Coronary artery (tissue), 2 donors: ENCODE data around the gene TMEM214.
"Not testable (repeated sequence)": the region's sequence is repeated elsewhere in the genome, so short reads cannot be mapped to it uniquely, and the experiment has no call there.

Experiments used
- DNase-seq: peaks from one replicate; pipeline ENCODE4 v3.0.0-alpha.2; 2017; ENCODE audit warnings: low spot score
- H3K27ac ChIP-seq, 2 donors: fragments of 200-600 bp; sonication (generic); one replicate each; pipeline ENCODE4 v1.5.1; 2016 to 2019
- H3K4me3 ChIP-seq: fragments of 200-600 bp; sonication (generic); 2 replicates; pipeline ENCODE4 v1.5.1; 2016; ENCODE audit warnings: mild to moderate bottlenecking, moderate library complexity
- TF ChIP-seq, protein P1 (sequence below): fragments of 200-600 bp; sonication (generic); IDR thresholded peaks from one replicate; pipeline ENCODE4 v1.5.1; 2019; ENCODE audit warnings: antibody characterized with exemption

Gene TMEM214

DNA sequence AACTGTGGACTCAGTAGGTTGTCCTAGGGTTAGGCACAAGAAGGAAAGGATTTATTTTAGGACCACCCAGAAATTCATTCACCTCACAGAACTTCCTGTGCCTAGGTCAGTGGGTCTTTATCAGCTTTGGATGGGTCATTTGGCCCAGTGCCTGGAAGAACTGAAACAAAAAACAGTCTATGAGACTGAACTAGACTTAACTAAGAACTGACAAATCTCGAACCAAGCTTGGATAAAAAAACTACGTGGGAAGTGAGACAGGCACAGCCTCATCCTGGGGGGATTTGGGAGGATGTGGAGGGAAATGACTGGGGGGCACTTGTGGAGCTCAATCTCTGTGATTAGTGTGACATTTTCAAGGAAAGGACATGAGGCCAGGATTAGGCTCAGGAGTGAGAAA is 41.0 kb downstream of the TMEM214 start:
- Histone ChIP-seq H3K4me3 (no peak overlapping the region), H3K27ac (peak overlapping the region; percentile 96 to 97)
- TF ChIP-seq, protein P1, sequence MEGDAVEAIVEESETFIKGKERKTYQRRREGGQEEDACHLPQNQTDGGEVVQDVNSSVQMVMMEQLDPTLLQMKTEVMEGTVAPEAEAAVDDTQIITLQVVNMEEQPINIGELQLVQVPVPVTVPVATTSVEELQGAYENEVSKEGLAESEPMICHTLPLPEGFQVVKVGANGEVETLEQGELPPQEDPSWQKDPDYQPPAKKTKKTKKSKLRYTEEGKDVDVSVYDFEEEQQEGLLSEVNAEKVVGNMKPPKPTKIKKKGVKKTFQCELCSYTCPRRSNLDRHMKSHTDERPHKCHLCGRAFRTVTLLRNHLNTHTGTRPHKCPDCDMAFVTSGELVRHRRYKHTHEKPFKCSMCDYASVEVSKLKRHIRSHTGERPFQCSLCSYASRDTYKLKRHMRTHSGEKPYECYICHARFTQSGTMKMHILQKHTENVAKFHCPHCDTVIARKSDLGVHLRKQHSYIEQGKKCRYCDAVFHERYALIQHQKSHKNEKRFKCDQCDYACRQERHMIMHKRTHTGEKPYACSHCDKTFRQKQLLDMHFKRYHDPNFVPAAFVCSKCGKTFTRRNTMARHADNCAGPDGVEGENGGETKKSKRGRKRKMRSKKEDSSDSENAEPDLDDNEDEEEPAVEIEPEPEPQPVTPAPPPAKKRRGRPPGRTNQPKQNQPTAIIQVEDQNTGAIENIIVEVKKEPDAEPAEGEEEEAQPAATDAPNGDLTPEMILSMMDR, result no peak
- no peak for DNase-seq

DNA sequence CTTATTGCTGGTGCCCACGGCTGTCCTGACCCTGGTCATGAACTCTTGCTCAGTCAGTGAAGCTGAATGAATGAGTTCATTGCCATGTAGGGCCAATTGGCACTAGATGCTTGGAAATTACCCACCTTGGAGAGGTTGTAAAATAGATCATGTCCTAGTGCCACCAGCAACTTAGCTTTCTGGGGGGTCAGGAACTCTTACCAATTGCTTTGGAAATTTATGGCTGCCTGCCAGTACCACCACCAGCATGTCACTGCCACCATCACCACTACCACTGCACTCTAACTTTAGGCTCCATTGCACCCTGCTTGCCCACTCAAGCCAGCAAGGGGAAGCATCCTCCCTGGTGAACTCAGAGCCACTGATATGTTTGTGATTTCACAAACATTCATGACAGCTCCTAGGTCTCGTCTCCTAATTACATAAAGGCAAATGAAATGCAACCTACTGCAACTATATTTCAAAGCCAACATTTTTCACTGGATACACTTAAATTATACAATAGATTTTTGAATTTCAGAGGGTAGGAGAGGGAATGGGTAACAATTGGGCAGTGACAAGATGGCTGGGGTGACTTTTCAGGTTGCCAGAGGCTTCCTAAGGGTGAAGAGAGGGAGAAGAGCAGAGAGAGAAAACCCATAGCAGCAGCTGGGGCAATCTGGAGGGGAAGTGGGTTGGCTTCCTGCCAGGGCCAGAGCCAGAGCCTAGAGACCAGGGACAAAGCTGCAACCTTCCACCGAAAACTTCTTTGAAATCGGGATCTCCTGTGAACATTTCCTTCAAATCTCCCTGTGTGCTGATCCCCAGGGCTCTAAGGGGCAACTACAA is 42.2 kb downstream of the TMEM214 start:
- DNase-seq, result no peak

DNA sequence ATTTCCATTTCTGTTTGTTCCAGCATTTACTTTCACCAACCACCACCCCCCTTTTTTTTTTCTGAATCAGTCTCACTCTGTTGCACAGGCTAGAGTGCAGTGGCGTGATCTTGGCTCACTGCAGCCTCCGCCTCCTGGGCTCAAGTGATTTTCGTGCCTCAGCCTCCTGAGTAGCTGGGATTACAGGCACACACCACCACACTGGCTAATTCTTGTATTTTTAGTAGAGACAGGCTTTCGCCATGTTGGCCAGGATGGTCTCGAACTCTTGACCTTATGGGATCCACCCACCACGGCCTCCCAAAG is 42.8 kb downstream of the TMEM214 start:
- not testable (repeated sequence) for DNase-seq, H3K4me3 ChIP-seq
- peak overlapping the region; percentile 96 to 97 for H3K27ac ChIP-seq

More for the DNA sequence above, 42.2 kb downstream of the TMEM214 start:
- Histone ChIP-seq H3K4me3 (no peak overlapping the region), H3K27ac (peak overlapping the region; percentile 96 to 97)
- TF ChIP-seq, protein P1, result no peak

DNA sequence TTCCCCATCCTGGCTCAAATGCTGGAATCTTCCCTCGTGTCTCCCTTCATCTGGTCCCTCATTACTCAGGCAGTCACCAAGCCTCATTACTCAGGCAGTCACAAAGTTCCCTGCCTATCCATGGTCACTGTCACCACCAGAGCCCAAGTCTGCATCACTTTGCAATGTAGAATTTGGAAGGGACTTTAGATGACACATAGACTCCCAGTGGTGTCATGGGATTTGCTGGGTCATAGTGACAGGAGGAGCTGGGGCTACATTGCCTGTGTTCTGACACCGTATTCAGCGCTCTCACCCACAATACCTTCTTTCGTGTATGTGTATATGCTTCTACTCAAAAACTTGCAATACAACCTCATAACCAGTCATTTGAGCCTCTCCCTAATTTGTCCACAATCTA is 43.6 kb downstream of the TMEM214 start:
- H3K27ac ChIP-seq, result peak overlapping the region; percentile 96 to 97
- DNase-seq, result no peak
- H3K4me3 ChIP-seq, result no peak overlapping the region
- TF ChIP-seq, protein P1, result no peak

DNA sequence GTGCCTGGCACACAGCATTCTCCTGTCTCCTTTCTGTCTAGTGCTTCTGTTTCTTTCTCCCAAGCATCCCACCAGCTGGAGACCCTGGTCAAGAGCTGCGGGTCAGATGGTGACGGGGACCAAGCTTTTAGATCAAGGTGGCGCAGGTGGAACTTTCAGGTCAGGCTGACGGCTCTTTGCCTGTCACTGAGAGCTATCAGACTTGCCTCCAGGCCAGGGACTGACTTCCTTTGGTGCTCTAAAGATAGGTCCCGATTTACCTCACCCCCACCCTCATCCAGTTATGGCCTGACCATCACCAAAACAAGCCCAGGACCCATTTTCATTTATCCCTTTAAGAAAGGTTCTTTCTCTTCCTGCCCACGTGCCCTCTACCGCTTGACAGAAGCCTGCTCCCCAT is 44.5 kb downstream of the TMEM214 start:
- no peak for DNase-seq
- TF ChIP-seq, protein P1, result no peak
- Histone ChIP-seq H3K27ac (peak overlapping the region; percentile 95 to 96), H3K4me3 (no peak overlapping the region)

DNA sequence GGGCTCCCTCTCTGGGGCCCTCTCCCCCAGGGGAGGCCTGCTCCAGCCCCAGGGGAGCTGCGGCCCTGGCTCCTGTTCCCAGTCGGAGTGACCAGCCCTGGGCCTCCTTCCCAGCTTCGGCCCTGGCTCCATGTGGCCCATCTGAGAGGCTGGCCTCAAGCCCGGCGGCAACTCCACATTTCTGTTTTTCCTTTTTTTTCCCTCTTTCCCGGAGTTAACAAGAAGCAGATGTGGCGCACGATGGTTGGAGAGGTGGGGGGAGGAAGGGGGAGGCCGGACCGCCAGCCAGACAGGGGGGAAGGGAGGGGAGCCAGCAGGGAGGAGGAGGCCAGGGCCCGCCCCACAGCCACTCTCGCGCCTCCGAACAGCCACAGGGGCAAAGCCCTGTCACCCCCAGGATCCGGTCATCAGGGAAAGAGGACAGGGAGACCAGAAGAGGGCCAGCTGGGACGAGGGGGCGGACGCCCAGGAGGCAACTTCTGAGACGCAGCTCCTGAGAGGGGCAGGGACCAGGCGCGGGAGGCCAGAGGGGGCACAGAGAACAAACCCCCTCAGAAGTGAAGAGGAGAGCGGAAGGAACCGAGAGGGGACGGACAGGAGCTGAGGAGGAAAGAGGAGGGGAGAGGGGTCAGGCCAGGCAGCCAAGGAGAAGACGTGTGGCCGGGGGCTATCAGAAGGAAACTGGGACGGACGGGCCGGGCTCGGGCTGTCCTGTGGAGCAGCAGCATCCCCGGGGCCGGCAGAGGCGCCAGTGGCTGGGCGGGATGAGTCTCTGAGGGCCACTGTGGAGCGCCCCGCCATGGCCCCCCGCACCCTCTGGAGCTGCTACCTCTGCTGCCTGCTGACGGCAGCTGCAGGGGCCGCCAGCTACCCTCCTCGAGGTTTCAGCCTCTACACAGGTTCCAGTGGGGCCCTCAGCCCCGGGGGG is 45.8 kb downstream of the TMEM214 start, which contains the start of gene EMILIN1:
EMILIN1 (plus strand) TSS at position 349 of the 928 bp plus-strand sequence; CDS start at position 800, 451 bp downstream.
- TF ChIP-seq, protein P1, result no peak
- H3K4me3 ChIP-seq, result peak within 1 kb of the TSS; percentile 90
- H3K27ac ChIP-seq, result peak within 1 kb of the TSS; percentile 95 to 96
- DNase-seq, result peak; percentile 97
